PC-3 (cell line): ENCODE data around the gene KLHL25. TPM values are rescaled to one million over a fixed set of nuclear protein-coding genes. Genes with fewer than 3 reads are reported as not detected.

Experiments
- ATAC-seq: fragments of 200-7000 bp; cut with Tn5 transposase; 2 replicates; pipeline ENCODE4 v1.9.1; 2020; ENCODE audit warnings: mild to moderate bottlenecking, moderate library complexity
- BruUV-seq: library from RNA; stranded (reverse); fragments of 400-500 nt; replicated peaks from 2 replicates; lab custom pipeline; 2021; lab: Mats Ljungman, UMichigan
- CTCF ChIA-PET: fragments of 300-600 bp; sonication (Branson Sonifier 250); formaldehyde crosslinking; loops from one replicate; lab custom pipeline; 2022; ENCODE audit warnings: antibody characterized with exemption; lab: Charles Lee
- POLR2A ChIA-PET: fragments of 300-600 bp; sonication (Branson Sonifier 250); formaldehyde crosslinking; loops from one replicate; lab custom pipeline; 2022; ENCODE audit warnings: antibody characterized with exemption; ENCODE audit not compliant: unreplicated experiment; lab: Charles Lee
- DNase-seq: peaks from one replicate; pipeline ENCODE4 v3.0.0-alpha.2; 2015
- H2AFZ ChIP-seq: fragments of 300-600 bp; sonication (generic); 2 replicates; pipeline ENCODE4 v1.6.0; 2016; ENCODE audit warnings: antibody characterized with exemption, low read length
- H3F3A ChIP-seq: fragments of 300-600 bp; sonication (generic); one replicate; pipeline ENCODE4 v1.6.0; 2017; ENCODE audit warnings: antibody characterized with exemption, low read length, control low read depth, mild to moderate bottlenecking; ENCODE audit not compliant: unreplicated experiment
- H3K27ac ChIP-seq: fragments of 300-600 bp; sonication (generic); 2 replicates; pipeline ENCODE4 v1.5.1; 2016; ENCODE audit warnings: mild to moderate bottlenecking, low read length
- H3K27me3 ChIP-seq: fragments of 300-600 bp; sonication (generic); 2 replicates; pipeline ENCODE4 v1.6.1; 2016; ENCODE audit warnings: low read length, mixed read lengths
- H3K36me3 ChIP-seq: fragments of 300-600 bp; sonication (generic); 2 replicates; pipeline ENCODE4 v1.6.1; 2016; ENCODE audit warnings: low read depth, mixed run types, low read length, mixed read lengths
- H3K4me1 ChIP-seq: fragments of 300-600 bp; sonication (generic); 2 replicates; pipeline ENCODE4 v1.5.1; 2016; ENCODE audit warnings: low read length; ENCODE audit not compliant: insufficient read depth
- H3K4me2 ChIP-seq: fragments of 300-600 bp; sonication (generic); 2 replicates; pipeline ENCODE4 v1.6.0; 2016; ENCODE audit warnings: low read length
- H3K4me3 ChIP-seq: fragments of 300-600 bp; sonication (generic); 2 replicates; pipeline ENCODE4 v1.5.1; 2016; ENCODE audit warnings: mild to moderate bottlenecking, low read length, mixed read lengths
- H3K79me2 ChIP-seq: fragments of 300-600 bp; sonication (generic); 2 replicates; pipeline ENCODE4 v1.6.1; 2017; ENCODE audit warnings: low read length, mixed read lengths
- H3K9ac ChIP-seq: fragments of 300-600 bp; sonication (generic); 2 replicates; pipeline ENCODE4 v1.6.0; 2016; ENCODE audit warnings: mild to moderate bottlenecking, low read length
- H3K9me2 ChIP-seq: fragments of 300-600 bp; sonication (generic); replicated peaks from 2 replicates; pipeline ENCODE4 v1.6.1; 2016; ENCODE audit warnings: mixed run types, low read length, mixed read lengths
- H3K9me3 ChIP-seq: fragments of 300-600 bp; sonication (generic); 2 replicates; pipeline ENCODE4 v1.6.1; 2016; ENCODE audit warnings: low read length, mixed read lengths
- H4K20me1 ChIP-seq: fragments of 300-600 bp; sonication (generic); 2 replicates; pipeline ENCODE4 v1.6.1; 2016; ENCODE audit warnings: low read length, mixed read lengths
- EZH2 ChIP-seq: fragments of 300-600 bp; sonication (generic); IDR thresholded peaks from one replicate; pipeline ENCODE4 v1.6.1; 2017; ENCODE audit warnings: antibody characterized with exemption, mild to moderate bottlenecking, low read length; ENCODE audit not compliant: unreplicated experiment
- EZH2phosphoT487 ChIP-seq: fragments of 300-600 bp; sonication (generic); IDR thresholded peaks from 2 replicates; pipeline ENCODE4 v1.6.1; 2018; ENCODE audit warnings: mild to moderate bottlenecking, antibody characterized with exemption, low read length, borderline replicate concordance
- intact Hi-C: fragments of 100-400 bp; cut with micrococcal nuclease; formaldehyde crosslinking; loops from 2 replicates; pipeline ENCODE4 v1.9.0; 2023
- total RNA-seq: library from RNA; depleted of rRNA; stranded (reverse); fragments of >200 nt; gene quantifications from 2 replicates; pipeline ENCODE4 v1.2.3, GENCODE V29; 2014
- TF ChIP-seq, protein P1 (sequence below): fragments of 300-600 bp; sonication (generic); conservative IDR thresholded peaks from 2 replicates; pipeline ENCODE4 v1.5.1; 2017; ENCODE audit warnings: antibody characterized with exemption, low read depth, mild to moderate bottlenecking, low read length

KLHL25 gene
- total RNA-seq, 1 experiment from 2014 or later = 7.2 TPM

DNA sequence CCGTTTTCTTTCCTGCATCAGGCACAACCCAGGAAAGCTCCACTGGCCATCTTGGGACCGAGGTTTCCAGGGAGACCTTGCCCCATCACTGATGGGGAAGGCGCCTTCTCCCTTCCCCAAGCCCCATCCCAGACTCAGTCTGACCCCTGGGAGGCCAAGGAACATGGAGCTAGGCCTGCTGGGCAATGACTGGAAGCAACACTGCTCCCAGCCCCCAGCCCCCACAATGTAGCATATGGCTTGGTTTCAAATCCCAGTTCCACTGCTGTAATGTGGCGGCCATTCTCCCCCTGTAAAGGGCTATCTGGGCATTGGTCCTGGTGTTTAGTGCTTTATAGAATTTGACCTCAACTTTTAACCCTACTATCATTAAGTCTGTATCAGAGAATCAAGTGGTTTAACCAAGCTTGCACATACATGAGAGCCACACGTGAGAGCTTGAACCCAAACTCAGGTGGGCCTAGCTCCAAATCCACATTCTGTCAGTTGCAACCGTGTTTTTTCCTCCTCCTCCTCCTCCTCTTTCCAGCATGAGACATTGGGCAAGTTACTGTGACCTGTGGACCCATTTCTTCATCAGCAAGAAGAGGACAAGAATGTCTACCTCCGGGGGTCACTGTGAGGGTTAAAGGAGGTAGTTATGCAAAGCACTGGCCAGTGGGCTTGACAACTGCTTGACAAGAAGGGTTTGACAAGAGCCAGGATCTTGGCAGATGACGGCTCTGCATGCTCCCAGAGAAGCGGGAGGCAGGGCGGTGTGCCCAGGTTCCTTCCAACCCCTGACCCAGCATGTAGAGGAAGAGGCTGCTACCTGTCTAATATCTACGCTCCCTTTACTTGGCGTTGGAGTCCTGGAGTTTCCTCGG, 37.4 kb downstream of the KLHL25 start:
- POLR2A ChIA-PET = no interaction called here
- H3K36me3 ChIP-seq = no peaks in the 10 kb centered on the region
- H3K9me3 ChIP-seq = no peaks in the 10 kb centered on the region
- no peaks in the 10 kb centered on the region for H3K9me2 ChIP-seq
- no peak overlapping the region for H3K9ac ChIP-seq
- CTCF ChIA-PET = no interaction called here
- H3K27me3 ChIP-seq = no peaks in the 10 kb centered on the region
- DNase-seq (no peak), ATAC-seq (no peak)
- intact Hi-C loops = no loop called here
- no peak overlapping the region for H3K4me3 ChIP-seq
- no peaks in the 10 kb centered on the region for H3K4me1 ChIP-seq
- no peaks in the 10 kb centered on the region for H3F3A ChIP-seq
- no peak for TF ChIP-seq EZH2phosphoT487
- TF ChIP-seq, protein P1, sequence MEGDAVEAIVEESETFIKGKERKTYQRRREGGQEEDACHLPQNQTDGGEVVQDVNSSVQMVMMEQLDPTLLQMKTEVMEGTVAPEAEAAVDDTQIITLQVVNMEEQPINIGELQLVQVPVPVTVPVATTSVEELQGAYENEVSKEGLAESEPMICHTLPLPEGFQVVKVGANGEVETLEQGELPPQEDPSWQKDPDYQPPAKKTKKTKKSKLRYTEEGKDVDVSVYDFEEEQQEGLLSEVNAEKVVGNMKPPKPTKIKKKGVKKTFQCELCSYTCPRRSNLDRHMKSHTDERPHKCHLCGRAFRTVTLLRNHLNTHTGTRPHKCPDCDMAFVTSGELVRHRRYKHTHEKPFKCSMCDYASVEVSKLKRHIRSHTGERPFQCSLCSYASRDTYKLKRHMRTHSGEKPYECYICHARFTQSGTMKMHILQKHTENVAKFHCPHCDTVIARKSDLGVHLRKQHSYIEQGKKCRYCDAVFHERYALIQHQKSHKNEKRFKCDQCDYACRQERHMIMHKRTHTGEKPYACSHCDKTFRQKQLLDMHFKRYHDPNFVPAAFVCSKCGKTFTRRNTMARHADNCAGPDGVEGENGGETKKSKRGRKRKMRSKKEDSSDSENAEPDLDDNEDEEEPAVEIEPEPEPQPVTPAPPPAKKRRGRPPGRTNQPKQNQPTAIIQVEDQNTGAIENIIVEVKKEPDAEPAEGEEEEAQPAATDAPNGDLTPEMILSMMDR = no peak
- no peak for TF ChIP-seq EZH2
- H3K27ac ChIP-seq = no peak overlapping the region
- H2AFZ ChIP-seq = no peak overlapping the region
- no peaks in the 10 kb centered on the region for H4K20me1 ChIP-seq
- no peaks in the 10 kb centered on the region for H3K79me2 ChIP-seq
- no TSS peak for BruUV-seq
- H3K4me2 ChIP-seq = no peak overlapping the region

DNA sequence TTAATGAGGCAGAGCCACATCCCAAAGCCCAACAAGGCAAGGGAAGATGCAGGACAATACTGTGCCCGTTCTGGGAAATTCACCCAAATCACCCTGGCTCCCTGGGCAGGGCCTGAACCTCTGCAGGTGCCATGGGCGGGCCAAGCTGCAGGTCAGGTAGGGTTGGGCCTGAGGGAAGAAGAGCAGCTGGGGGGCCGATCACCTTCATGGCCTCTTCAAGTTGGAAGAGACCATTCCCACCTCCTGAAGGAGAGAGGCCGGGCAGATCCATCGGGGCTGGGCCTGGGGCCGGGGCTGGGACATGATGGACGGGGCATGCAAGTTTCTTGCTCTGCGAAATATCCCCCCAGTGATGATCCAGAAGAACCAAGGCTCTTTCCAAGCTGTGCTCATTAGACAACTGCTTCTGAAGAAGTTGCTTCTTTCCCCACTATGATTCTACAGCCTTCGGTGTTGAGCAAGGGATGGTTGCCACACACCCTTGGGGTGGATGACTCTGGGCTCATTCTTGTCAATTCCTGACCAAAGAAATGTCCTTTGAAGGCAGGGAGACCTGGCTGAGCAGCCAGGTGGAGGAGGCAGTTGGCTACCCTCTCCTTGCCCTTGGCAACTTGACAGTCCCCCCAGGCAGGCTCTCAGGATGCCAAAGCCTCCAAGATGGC, 38.2 kb downstream of the KLHL25 start:
- ChIA-PET POLR2A (no interaction called here), CTCF (no interaction called here)
- no peaks in the 10 kb centered on the region for H3K9me2 ChIP-seq
- H4K20me1 ChIP-seq = no peaks in the 10 kb centered on the region
- TF ChIP-seq, protein P1 = no peak
- TF ChIP-seq EZH2 = no peak
- no peak for TF ChIP-seq EZH2phosphoT487
- DNase-seq = no peak
- H2AFZ ChIP-seq = no peak overlapping the region
- H3K4me1 ChIP-seq = no peaks in the 10 kb centered on the region
- H3K9me3 ChIP-seq = no peaks in the 10 kb centered on the region
- ATAC-seq = no peak
- H3K27ac ChIP-seq = no peak overlapping the region
- H3K4me3 ChIP-seq = no peak overlapping the region
- intact Hi-C loops = no loop called here
- H3F3A ChIP-seq = no peaks in the 10 kb centered on the region
- H3K79me2 ChIP-seq = no peaks in the 10 kb centered on the region
- H3K9ac ChIP-seq = no peak overlapping the region
- H3K27me3 ChIP-seq = no peaks in the 10 kb centered on the region
- no TSS peak for BruUV-seq
- no peak overlapping the region for H3K4me2 ChIP-seq
- no peaks in the 10 kb centered on the region for H3K36me3 ChIP-seq

- Histone ChIP-seq H3K4me2 (no peak overlapping the region), H3K27me3 (no peaks in the 10 kb centered on the region), H3K79me2 (no peaks in the 10 kb centered on the region), H4K20me1 (no peaks in the 10 kb centered on the region), H3K9me3 (no peaks in the 10 kb centered on the region), H3K9ac (no peak overlapping the region), H3K4me3 (no peak overlapping the region), H3K36me3 (no peaks in the 10 kb centered on the region), H3F3A (no peaks in the 10 kb centered on the region), H3K27ac (no peak overlapping the region), H3K9me2 (no peaks in the 10 kb centered on the region), H3K4me1 (no peaks in the 10 kb centered on the region), H2AFZ (no peak overlapping the region)
- ChIA-PET CTCF (no interaction called here), POLR2A (no interaction called here)
- no TSS peak for BruUV-seq
- DNase-seq = no peak
- no peak for ATAC-seq
- TF ChIP-seq EZH2phosphoT487 = no peak
- no peak for TF ChIP-seq EZH2
- TF ChIP-seq, protein P1 = no peak
- intact Hi-C loops = no loop called here
These were observed 38.8 kb downstream of the KLHL25 start for GRCh38 chr15:85755942-85756341.
